Uterus (tissue), 2 donors: ENCODE data around the gene LENG9.

Source experiments
- CTCF ChIP-seq, 4 experiments: fragments of 200-600 bp in 2 of 4; fragments of 450-650 bp in 2 of 4; sonication (generic) in 2 of 4; IDR thresholded peaks; one replicate each; pipeline ENCODE4 v1.5.1; 2016 to 2019; ENCODE audit warnings: antibody characterized with exemption in 4 of 4, mild to moderate bottlenecking in 2 of 4, moderate library complexity in 1 of 4
- POLR2A ChIP-seq, 2 donors: fragments of 450-650 bp; IDR thresholded peaks; one replicate each; pipeline ENCODE4 v1.6.1; 2016; ENCODE audit warnings: antibody characterized with exemption in 2 of 2, mild to moderate bottlenecking in 1 of 2, moderate library complexity in 1 of 2

- TF ChIP-seq POLR2A (IDR thresholded peaks at IDR 0.05) (no peak), CTCF (IDR thresholded peaks at IDR 0.05) (no peak)
These were observed 9.4 kb downstream of the LENG9 start for GRCh38 chr19:54453921-54454780.
